H9 (cell line): ENCODE data around the gene RPL19. TPM values are rescaled to one million over a fixed set of nuclear protein-coding genes. Genes with fewer than 3 reads are reported as not detected.

Experiments used
- DNase-seq: peaks from one replicate; pipeline ENCODE4 v3.0.0-alpha.2; 2017
- H2AFZ ChIP-seq: one replicate; pipeline ENCODE4 v1.6.1; 2013; ENCODE audit warnings: mild to moderate bottlenecking, low read length, control low read depth, moderate library complexity
- H2AK5ac ChIP-seq: 2 replicates; pipeline ENCODE4 v1.6.1; 2013; ENCODE audit warnings: low read length, control low read depth, mixed read lengths; ENCODE audit not compliant: insufficient read length
- H2BK120ac ChIP-seq: one replicate; pipeline ENCODE4 v1.6.1; 2013; ENCODE audit warnings: low read depth, mild to moderate bottlenecking, low read length, control low read depth, inconsistent platforms; ENCODE audit not compliant: poor library complexity, severe bottlenecking
- H2BK12ac ChIP-seq: 2 replicates; pipeline ENCODE4 v1.6.1; 2013; ENCODE audit warnings: low read length, control low read depth, mixed read lengths, low read depth; ENCODE audit not compliant: insufficient read length
- H2BK15ac ChIP-seq: 2 replicates; pipeline ENCODE4 v1.6.1; 2013; ENCODE audit warnings: low read depth, low read length, control low read depth
- H2BK20ac ChIP-seq: one replicate; pipeline ENCODE4 v1.6.1; 2013; ENCODE audit warnings: low read depth, mild to moderate bottlenecking, low read length, control low read depth, inconsistent platforms; ENCODE audit not compliant: poor library complexity, severe bottlenecking
- H2BK5ac ChIP-seq: 2 replicates; pipeline ENCODE4 v1.6.1; 2013; ENCODE audit warnings: low read length, control low read depth, mixed read lengths; ENCODE audit not compliant: insufficient read length
- H3K14ac ChIP-seq: 2 replicates; pipeline ENCODE4 v1.6.1; 2013; ENCODE audit warnings: low read length, control low read depth; ENCODE audit not compliant: insufficient read depth
- H3K18ac ChIP-seq: 2 replicates; pipeline ENCODE4 v1.6.1; 2013; ENCODE audit warnings: low read depth, mild to moderate bottlenecking, mixed read lengths, low read length, control low read depth; ENCODE audit not compliant: insufficient read length
- H3K23ac ChIP-seq: 2 replicates; pipeline ENCODE4 v1.6.1; 2013; ENCODE audit warnings: low read length, control low read depth, mixed read lengths, low read depth; ENCODE audit not compliant: insufficient read length
- H3K23me2 ChIP-seq: 2 replicates; pipeline ENCODE4 v1.6.1; 2013; ENCODE audit warnings: low read depth, mild to moderate bottlenecking, mixed read lengths, low read length, control low read depth; ENCODE audit not compliant: insufficient read length, poor library complexity, severe bottlenecking
- H3K27ac ChIP-seq: 2 replicates; pipeline ENCODE4 v1.5.1; 2013; ENCODE audit warnings: low read length, control low read depth, mixed read lengths, low read depth; ENCODE audit not compliant: insufficient read length
- H3K27me3 ChIP-seq: 2 replicates; pipeline ENCODE4 v1.6.1; 2013; ENCODE audit warnings: low read length, control low read depth, inconsistent platforms; ENCODE audit not compliant: insufficient read depth
- H3K4ac ChIP-seq: 2 replicates; pipeline ENCODE4 v1.6.1; 2013; ENCODE audit warnings: low read depth, mild to moderate bottlenecking, control low read depth, inconsistent platforms, low read length, moderate library complexity
- H3K4me1 ChIP-seq: 2 replicates; pipeline ENCODE4 v1.6.1; 2013; ENCODE audit warnings: low read length, control low read depth, inconsistent platforms; ENCODE audit not compliant: insufficient read depth
- H3K4me2 ChIP-seq: 2 replicates; pipeline ENCODE4 v1.6.1; 2013; ENCODE audit warnings: low read length, control low read depth, mixed read lengths; ENCODE audit not compliant: insufficient read length, insufficient read depth
- H3K56ac ChIP-seq: 2 replicates; pipeline ENCODE4 v1.6.1; 2013; ENCODE audit warnings: low read depth, mild to moderate bottlenecking, mixed read lengths, low read length, control low read depth; ENCODE audit not compliant: insufficient read length
- H3K79me1 ChIP-seq: 2 replicates; pipeline ENCODE4 v1.6.1; 2013; ENCODE audit warnings: low read depth, mild to moderate bottlenecking, moderate library complexity, low read length, control low read depth, inconsistent platforms; ENCODE audit not compliant: insufficient read depth, poor library complexity, severe bottlenecking
- H3K79me2 ChIP-seq: 2 replicates; pipeline ENCODE4 v1.6.1; 2013; ENCODE audit warnings: low read length, control low read depth, inconsistent platforms; ENCODE audit not compliant: insufficient read depth
- H3K9ac ChIP-seq: 2 replicates; pipeline ENCODE4 v1.6.1; 2013; ENCODE audit warnings: low read length, control low read depth, mixed read lengths; ENCODE audit not compliant: insufficient read length; ENCODE audit errors: extremely low read depth
- H3K9me3 ChIP-seq: one replicate; pipeline ENCODE4 v1.6.1; 2013; ENCODE audit warnings: low read depth, low read length, inconsistent platforms; ENCODE audit not compliant: control insufficient read depth
- H3T11ph ChIP-seq: one replicate; pipeline ENCODE4 v1.6.1; 2013; ENCODE audit warnings: mild to moderate bottlenecking, low read length, control low read depth, inconsistent platforms
- H4K20me1 ChIP-seq: one replicate; pipeline ENCODE4 v1.6.1; 2013; ENCODE audit not compliant: control insufficient read depth, insufficient read length, insufficient read depth
- H4K5ac ChIP-seq: 2 replicates; pipeline ENCODE4 v1.6.1; 2013; ENCODE audit warnings: low read depth, mild to moderate bottlenecking, mixed read lengths, low read length, control low read depth; ENCODE audit not compliant: insufficient read length
- H4K8ac ChIP-seq: replicated peaks from 2 replicates; pipeline ENCODE4 v1.6.1; 2013; ENCODE audit warnings: low read length, control low read depth, mixed read lengths, low read depth; ENCODE audit not compliant: insufficient read length
- H4K91ac ChIP-seq: 2 replicates; pipeline ENCODE4 v1.6.1; 2013; ENCODE audit warnings: low read depth, mild to moderate bottlenecking, moderate library complexity, mixed read lengths, low read length, control low read depth; ENCODE audit not compliant: insufficient read length
- H3K27ac Mint-ChIP-seq, 3 experiments: 2 replicates in 2 of 3; 3 replicates in 1 of 3; pipeline ENCODE4 v1.8.0; 2020 to 2021; ENCODE audit warnings: mixed read lengths in 3 of 3, mild to moderate bottlenecking in 1 of 3, moderate library complexity in 1 of 3
- H3K27me3 Mint-ChIP-seq: 2 replicates; pipeline ENCODE4 v1.8.0; 2021; ENCODE audit warnings: low read depth, mild to moderate bottlenecking, moderate library complexity, mixed read lengths
- H3K36me3 Mint-ChIP-seq, 3 experiments: 2 replicates in 2 of 3; 3 replicates in 1 of 3; pipeline ENCODE4 v1.8.0; 2020 to 2021; ENCODE audit warnings: low read depth in 3 of 3, mixed read lengths in 3 of 3; ENCODE audit not compliant: insufficient read depth in 1 of 3
- H3K4me1 Mint-ChIP-seq, 2 experiments: 2 replicates each; pipeline ENCODE4 v1.8.0; 2020; ENCODE audit warnings: mixed read lengths in 2 of 2
- H3K4me3 Mint-ChIP-seq, 2 experiments: 2 replicates in 1 of 2; 3 replicates in 1 of 2; pipeline ENCODE4 v1.8.0; 2020 to 2021; ENCODE audit warnings: mild to moderate bottlenecking in 2 of 2, mixed read lengths in 2 of 2, moderate library complexity in 1 of 2
- H3K9me3 Mint-ChIP-seq, 2 experiments: 2 replicates in 1 of 2; 3 replicates in 1 of 2; pipeline ENCODE4 v1.8.0; 2020; ENCODE audit warnings: mild to moderate bottlenecking in 2 of 2, mixed read lengths in 2 of 2, moderate library complexity in 1 of 2
- CTCF ChIP-seq: fragments of 200-600 bp; sonication (generic); conservative IDR thresholded peaks from 3 replicates; pipeline ENCODE4 v1.8.0; 2021; ENCODE audit warnings: antibody characterized with exemption, mild to moderate bottlenecking
- WGBS: extraction: QIAGEN DNeasy Blood & Tissue Kit; methylation state at CpG from one replicate; pipeline ENCODE4 v1.1.7; 2013; ENCODE audit warnings: missing lambda C conversion rate, low lambda C conversion rate, mixed read lengths; ENCODE audit not compliant: insufficient read length; ENCODE audit errors: extremely low coverage; 5-methylcytosine and 5-hydroxymethylcytosine counted together
- total RNA-seq: library from RNA; stranded (reverse); gene quantifications from 2 replicates; pipeline ENCODE4 v1.2.1, GENCODE V29; 2021

RPL19 gene
- total RNA-seq, 1 experiment from 2014 or later: 2,038 TPM

- Histone ChIP-seq H3K79me1 (no peaks in the 10 kb centered on the region), H4K20me1 (no peaks in the 10 kb centered on the region), H3K18ac (no peak overlapping the region), H4K5ac (no peak overlapping the region), H3K79me2 (no peaks in the 10 kb centered on the region), H2AFZ (no peak overlapping the region), H3K9ac (no peak overlapping the region), H3K23me2 (no peaks in the 10 kb centered on the region), H3K4ac (no peak overlapping the region), H3K9me3 (no peaks in the 10 kb centered on the region), H3K4me2 (no peak overlapping the region), H3K23ac (no peak overlapping the region), H2BK5ac (no peak overlapping the region), H2BK12ac (no peak overlapping the region), H2AK5ac (no peak overlapping the region), H2BK20ac (no peak overlapping the region), H3T11ph (no peak overlapping the region), H4K91ac (no peak overlapping the region), H3K27ac (no peak overlapping the region), H3K4me1 (no peaks in the 10 kb centered on the region), H3K14ac (no peak overlapping the region), H2BK15ac (no peak overlapping the region), H3K27me3 (no peaks in the 10 kb centered on the region), H2BK120ac (no peak overlapping the region), H4K8ac (no peak overlapping the region), H3K56ac (no peak overlapping the region)
- H3K4me3 Mint-ChIP-seq: no peak overlapping the region
- TF ChIP-seq CTCF: no peak
- no CpG with 5 or more reads among the region's 10 CpGs for WGBS
- H3K4me1 Mint-ChIP-seq: no peaks in the 10 kb centered on the region
- DNase-seq: peak; percentile 39
- no peaks in the 10 kb centered on the region for H3K27me3 Mint-ChIP-seq
- H3K9me3 Mint-ChIP-seq: no peaks in the 10 kb centered on the region
- H3K27ac Mint-ChIP-seq: peak overlapping the region in 1 of 3 experiments; percentile 74; a peak in 3 of 7 replicates
- H3K36me3 Mint-ChIP-seq: peaks cover 23 to 65% (median 36%) of the 10 kb centered on the region in 3 experiments; a peak in 6 of 7 replicates
Measured at GRCh38 chr17:39183720-39184119, 16.4 kb upstream of the RPL19 start.
